Suprapubic skin (tissue), 4 donors: Measurements from ENCODE around the gene SEC61G.

Source experiments
- POLR2A ChIP-seq, 2 donors: fragments of 450-650 bp; IDR thresholded peaks; one replicate each; pipeline ENCODE4 v1.6.1; 2017; ENCODE audit warnings: antibody characterized with exemption in 2 of 2, mild to moderate bottlenecking in 2 of 2, moderate library complexity in 2 of 2
- POLR2AphosphoS5 ChIP-seq, 3 donors: sonication (generic); formaldehyde crosslinking; IDR thresholded peaks; one replicate each; pipeline ENCODE4 v1.6.1; 2017; ENCODE audit warnings: antibody characterized with exemption in 3 of 3

DNA sequence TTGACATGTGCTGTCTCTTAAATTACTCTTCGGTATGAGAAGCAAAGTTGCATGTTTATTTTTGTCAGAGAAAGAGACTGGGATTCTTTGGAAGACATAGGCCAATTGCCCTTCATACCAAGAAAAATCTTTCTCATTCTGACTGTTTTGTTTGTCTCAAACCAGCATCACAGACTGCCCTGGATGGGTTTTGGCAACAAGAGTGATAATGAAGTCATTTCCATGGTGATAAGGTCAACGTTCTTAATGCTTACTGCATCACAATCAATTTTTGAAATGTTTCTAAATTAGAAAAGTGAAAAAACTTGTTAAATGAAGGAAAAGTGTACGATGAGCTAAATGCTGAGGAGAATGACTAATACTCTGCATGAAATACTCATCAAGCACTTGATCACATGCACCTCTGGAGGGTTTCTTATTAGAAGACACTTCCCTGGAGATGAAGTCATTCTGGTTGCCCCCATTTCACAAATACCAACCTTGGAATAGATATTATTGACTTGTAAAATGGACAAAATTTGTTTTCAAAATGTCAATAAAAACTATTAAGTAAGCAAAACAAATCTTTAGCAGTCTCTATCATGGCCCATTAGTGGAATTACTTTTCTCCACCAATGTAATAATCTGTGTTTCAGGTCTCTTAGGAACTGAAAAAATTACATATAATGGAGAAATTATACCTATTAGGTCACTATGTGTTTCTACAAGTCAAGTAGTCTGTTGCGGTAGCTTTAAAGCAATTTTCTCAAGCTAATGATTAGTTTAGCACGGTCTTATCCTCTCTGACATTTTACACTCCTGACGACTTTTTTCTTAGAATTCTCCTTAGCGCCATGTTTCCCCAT lies 19.9 kb upstream of the SEC61G start:
- TF ChIP-seq POLR2AphosphoS5 (IDR thresholded peaks at IDR 0.05) (no peak), POLR2A (IDR thresholded peaks at IDR 0.05) (no peak)
